H1 (cell line): ENCODE measurements around the gene CPEB1.

Experiments
- ATF3 ChIP-seq: IDR thresholded peaks from 2 replicates; pipeline ENCODE4 v1.6.1; 2011; ENCODE audit warnings: low read depth, mild to moderate bottlenecking, low read length; ENCODE audit not compliant: insufficient read depth
- CREB1 ChIP-seq: IDR thresholded peaks from 2 replicates; pipeline ENCODE4 v1.6.1; 2012; ENCODE audit warnings: inconsistent platforms
- EP300 ChIP-seq, 2 experiments: IDR thresholded peaks; 1 replicate in 1 of 2; 2 replicates in 1 of 2; pipeline ENCODE4 v1.6.1; 2011 to 2012; ENCODE audit warnings: low read depth in 2 of 2, low read length in 2 of 2, mild to moderate bottlenecking in 2 of 2, borderline replicate concordance in 1 of 2, inconsistent platforms in 1 of 2, moderate library complexity in 1 of 2
- EZH2 ChIP-seq: fragments of 200-600 bp; sonication (generic); IDR thresholded peaks from 2 replicates; pipeline ENCODE4 v1.7.1; 2012; ENCODE audit warnings: low read depth, mild to moderate bottlenecking, moderate library complexity, low read length, inconsistent platforms; ENCODE audit not compliant: severe bottlenecking
- GABPA ChIP-seq: IDR thresholded peaks from 2 replicates; pipeline ENCODE4 v1.6.1; 2011; ENCODE audit warnings: mild to moderate bottlenecking, low read length, moderate library complexity, borderline replicate concordance; ENCODE audit not compliant: insufficient read depth
- MAFK ChIP-seq: IDR thresholded peaks from 2 replicates; pipeline ENCODE4 v1.6.1; 2012; ENCODE audit warnings: low read depth, mild to moderate bottlenecking, improper control_type of control experiment, low read length
- POLR2A ChIP-seq, 2 experiments: IDR thresholded peaks; 1 replicate in 1 of 2; 2 replicates in 1 of 2; pipeline ENCODE4 v1.6.1; 2011; ENCODE audit warnings: low read depth in 2 of 2, low read length in 2 of 2, mild to moderate bottlenecking in 2 of 2; ENCODE audit errors: control extremely low read depth in 1 of 2
- POLR2AphosphoS5 ChIP-seq: IDR thresholded peaks from 2 replicates; pipeline ENCODE4 v1.6.1; 2011; ENCODE audit warnings: low read depth, low read length
- SP1 ChIP-seq: IDR thresholded peaks from 2 replicates; pipeline ENCODE4 v1.6.1; 2011; ENCODE audit warnings: low read depth, low read length
- TAF1 ChIP-seq: IDR thresholded peaks from 2 replicates; pipeline ENCODE4 v1.6.1; 2011; ENCODE audit warnings: mild to moderate bottlenecking, low read depth, low read length
- TBP ChIP-seq: IDR thresholded peaks from 2 replicates; pipeline ENCODE4 v1.6.1; 2011; ENCODE audit warnings: low read depth, low read length, improper control_type of control experiment
- ZNF274 ChIP-seq: IDR thresholded peaks from 2 replicates; pipeline ENCODE4 v1.7.0; 2012; ENCODE audit warnings: low read length, borderline replicate concordance; ENCODE audit errors: extremely low read depth
- TF ChIP-seq, protein P1 (sequence below): IDR thresholded peaks from 2 replicates; pipeline ENCODE4 v1.6.1; 2011; ENCODE audit warnings: low read length, improper control_type of control experiment
- TF ChIP-seq, protein P2 (sequence below), 3 experiments: IDR thresholded peaks; 1 replicate in 2 of 3; 2 replicates in 1 of 3; pipeline versions ENCODE4 v1.5.1 to v1.6.1; 2011; ENCODE audit warnings: low read length in 3 of 3, mild to moderate bottlenecking in 3 of 3, inconsistent platforms in 2 of 3, low read depth in 1 of 3, moderate library complexity in 1 of 3; ENCODE audit not compliant: insufficient read depth in 1 of 3; ENCODE audit errors: control extremely low read depth in 1 of 3

DNA sequence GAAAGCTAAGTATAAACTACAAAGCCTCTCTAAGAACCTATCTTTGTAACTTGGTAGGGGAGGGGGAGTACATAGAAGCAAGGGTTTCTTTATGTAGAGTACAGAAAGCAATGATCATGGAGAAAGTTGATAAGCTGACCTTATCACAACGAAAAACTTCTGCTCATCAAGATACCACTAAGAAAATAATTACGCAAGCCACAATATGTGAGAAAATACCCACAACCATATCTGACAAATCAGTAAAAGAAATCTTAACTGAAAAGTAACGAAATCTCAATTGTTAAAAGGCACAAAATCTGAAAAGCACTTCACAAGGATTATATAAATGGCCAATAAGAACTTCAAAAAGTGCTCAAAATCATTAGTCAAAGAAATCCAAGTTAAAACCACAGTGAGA, 71.8 kb downstream of the CPEB1 start:
- TF ChIP-seq EP300 (IDR thresholded peaks at IDR 0.05; ENCODE audit: borderline replicate concordance in 1 of 2, low read depth in 2 of 2, low read length in 2 of 2) (no peak), POLR2A (IDR thresholded peaks at IDR 0.05; ENCODE audit: control extremely low read depth in 1 of 2, low read depth in 2 of 2, low read length in 2 of 2) (no peak), ZNF274 (no peak), CREB1 (no peak), GABPA (no peak), TAF1 (no peak), MAFK (no peak), ATF3 (no peak), EZH2 (no peak), POLR2AphosphoS5 (no peak), SP1 (no peak), TBP (no peak)
- TF ChIP-seq, protein P1, sequence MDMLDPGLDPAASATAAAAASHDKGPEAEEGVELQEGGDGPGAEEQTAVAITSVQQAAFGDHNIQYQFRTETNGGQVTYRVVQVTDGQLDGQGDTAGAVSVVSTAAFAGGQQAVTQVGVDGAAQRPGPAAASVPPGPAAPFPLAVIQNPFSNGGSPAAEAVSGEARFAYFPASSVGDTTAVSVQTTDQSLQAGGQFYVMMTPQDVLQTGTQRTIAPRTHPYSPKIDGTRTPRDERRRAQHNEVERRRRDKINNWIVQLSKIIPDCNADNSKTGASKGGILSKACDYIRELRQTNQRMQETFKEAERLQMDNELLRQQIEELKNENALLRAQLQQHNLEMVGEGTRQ, result no peak
- TF ChIP-seq, protein P2, sequence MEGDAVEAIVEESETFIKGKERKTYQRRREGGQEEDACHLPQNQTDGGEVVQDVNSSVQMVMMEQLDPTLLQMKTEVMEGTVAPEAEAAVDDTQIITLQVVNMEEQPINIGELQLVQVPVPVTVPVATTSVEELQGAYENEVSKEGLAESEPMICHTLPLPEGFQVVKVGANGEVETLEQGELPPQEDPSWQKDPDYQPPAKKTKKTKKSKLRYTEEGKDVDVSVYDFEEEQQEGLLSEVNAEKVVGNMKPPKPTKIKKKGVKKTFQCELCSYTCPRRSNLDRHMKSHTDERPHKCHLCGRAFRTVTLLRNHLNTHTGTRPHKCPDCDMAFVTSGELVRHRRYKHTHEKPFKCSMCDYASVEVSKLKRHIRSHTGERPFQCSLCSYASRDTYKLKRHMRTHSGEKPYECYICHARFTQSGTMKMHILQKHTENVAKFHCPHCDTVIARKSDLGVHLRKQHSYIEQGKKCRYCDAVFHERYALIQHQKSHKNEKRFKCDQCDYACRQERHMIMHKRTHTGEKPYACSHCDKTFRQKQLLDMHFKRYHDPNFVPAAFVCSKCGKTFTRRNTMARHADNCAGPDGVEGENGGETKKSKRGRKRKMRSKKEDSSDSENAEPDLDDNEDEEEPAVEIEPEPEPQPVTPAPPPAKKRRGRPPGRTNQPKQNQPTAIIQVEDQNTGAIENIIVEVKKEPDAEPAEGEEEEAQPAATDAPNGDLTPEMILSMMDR (IDR thresholded peaks at IDR 0.05; ENCODE audit: control extremely low read depth in 1 of 3, insufficient read depth in 1 of 3, low read depth in 1 of 3, low read length in 3 of 3), result no peak
